Activated CD4-positive, alpha-beta T cell treated with anti-CD3 and anti-CD28 coated beads, Interleukin-10, Interleukin-2, amounts not matched to agents 100 ng/mL and 50 ng/mL, durations not matched to agents 16 hours and 8 hours (primary cell): ENCODE measurements around the gene RLN3.

Source experiments
- DNase-seq: peaks from one replicate; pipeline ENCODE4 v3.0.0-alpha.2; 2020

The RLN3 gene

GRCh38 chr19:14027856-14028450 is at the start of gene RLN3:
TSS of gene RLN3 (plus strand) at chr19:14028148. CDS start at chr19:14028205, 57 bp downstream.
- no peak for DNase-seq

- no peak for DNase-seq
Observed at GRCh38 chr19:13978351-13979243, 49.4 kb upstream of the RLN3 start.

GRCh38 chr19:13979244-13979615 is 48.7 kb upstream of the RLN3 start:
- no peak for DNase-seq

GRCh38 chr19:13979686-13980085 is 48.3 kb upstream of the RLN3 start:
- DNase-seq: no peak

- DNase-seq: no peak
Observed at GRCh38 chr19:13980340-13980739, 47.6 kb upstream of the RLN3 start.

- no peak for DNase-seq
Observed at GRCh38 chr19:13981021-13981420, 46.9 kb upstream of the RLN3 start.

- DNase-seq: no peak
Observed at GRCh38 chr19:13981467-13981866, 46.5 kb upstream of the RLN3 start.

GRCh38 chr19:13981988-13982501 is 45.9 kb upstream of the RLN3 start:
- DNase-seq: no peak

GRCh38 chr19:13982773-13983172 is 45.2 kb upstream of the RLN3 start:
- DNase-seq: no peak

- DNase-seq: no peak
Observed at GRCh38 chr19:13983213-13983889, 44.6 kb upstream of the RLN3 start.

GRCh38 chr19:13984186-13984585 is 43.8 kb upstream of the RLN3 start:
- DNase-seq: no peak

- no peak for DNase-seq
Observed at GRCh38 chr19:13984875-13985741, 42.8 kb upstream of the RLN3 start.

- DNase-seq: no peak
Observed at GRCh38 chr19:13985771-13986347, 42.1 kb upstream of the RLN3 start.

GRCh38 chr19:13986348-13986904 is 41.5 kb upstream of the RLN3 start:
- peak; percentile 99 for DNase-seq

GRCh38 chr19:13987101-13987890 is 40.7 kb upstream of the RLN3 start:
- DNase-seq: no peak

- DNase-seq: no peak
Observed at GRCh38 chr19:13989487-13989886, 38.5 kb upstream of the RLN3 start.

GRCh38 chr19:13990085-13990484 is 37.9 kb upstream of the RLN3 start:
- DNase-seq: no peak

GRCh38 chr19:13992025-13992424 is 35.9 kb upstream of the RLN3 start:
- no peak for DNase-seq

GRCh38 chr19:13993590-13994300 is 34.2 kb upstream of the RLN3 start:
- no peak for DNase-seq

GRCh38 chr19:13995017-13995728 is 32.8 kb upstream of the RLN3 start:
- DNase-seq: no peak
